Nephron progenitor cell (in vitro differentiated cells): ENCODE data around the gene PI4K2A.
A peak's percentile ranks its signal among the peaks of the same experiment; 100 is the strongest.

Experiments used
- DNase-seq: peaks from one replicate; pipeline ENCODE4 v3.0.0; 2021
- H3K27ac Mint-ChIP-seq: 2 replicates; pipeline ENCODE4 v1.8.0; 2021; ENCODE audit warnings: mild to moderate bottlenecking, moderate library complexity, mixed read lengths
- H3K27me3 Mint-ChIP-seq: 2 replicates; pipeline ENCODE4 v1.8.0; 2021; ENCODE audit warnings: mild to moderate bottlenecking, low read depth, mixed read lengths; ENCODE audit not compliant: poor library complexity
- H3K36me3 Mint-ChIP-seq: 2 replicates; pipeline ENCODE4 v1.8.0; 2021; ENCODE audit warnings: low read depth, mixed read lengths
- H3K4me1 Mint-ChIP-seq: 2 replicates; pipeline ENCODE4 v1.8.0; 2021; ENCODE audit warnings: mixed read lengths
- H3K4me3 Mint-ChIP-seq: 2 replicates; pipeline ENCODE4 v1.8.0; 2021; ENCODE audit warnings: mild to moderate bottlenecking, moderate library complexity, mixed read lengths
- H3K9me3 Mint-ChIP-seq: 2 replicates; pipeline ENCODE4 v1.8.0; 2021; ENCODE audit warnings: mild to moderate bottlenecking, moderate library complexity, mixed read lengths
- TF ChIP-seq, protein P1 (sequence below): fragments of 200-600 bp; sonication (generic); IDR thresholded peaks from 2 replicates; pipeline ENCODE4 v1.5.0; 2021; ENCODE audit warnings: antibody characterized with exemption

Gene PI4K2A

DNA sequence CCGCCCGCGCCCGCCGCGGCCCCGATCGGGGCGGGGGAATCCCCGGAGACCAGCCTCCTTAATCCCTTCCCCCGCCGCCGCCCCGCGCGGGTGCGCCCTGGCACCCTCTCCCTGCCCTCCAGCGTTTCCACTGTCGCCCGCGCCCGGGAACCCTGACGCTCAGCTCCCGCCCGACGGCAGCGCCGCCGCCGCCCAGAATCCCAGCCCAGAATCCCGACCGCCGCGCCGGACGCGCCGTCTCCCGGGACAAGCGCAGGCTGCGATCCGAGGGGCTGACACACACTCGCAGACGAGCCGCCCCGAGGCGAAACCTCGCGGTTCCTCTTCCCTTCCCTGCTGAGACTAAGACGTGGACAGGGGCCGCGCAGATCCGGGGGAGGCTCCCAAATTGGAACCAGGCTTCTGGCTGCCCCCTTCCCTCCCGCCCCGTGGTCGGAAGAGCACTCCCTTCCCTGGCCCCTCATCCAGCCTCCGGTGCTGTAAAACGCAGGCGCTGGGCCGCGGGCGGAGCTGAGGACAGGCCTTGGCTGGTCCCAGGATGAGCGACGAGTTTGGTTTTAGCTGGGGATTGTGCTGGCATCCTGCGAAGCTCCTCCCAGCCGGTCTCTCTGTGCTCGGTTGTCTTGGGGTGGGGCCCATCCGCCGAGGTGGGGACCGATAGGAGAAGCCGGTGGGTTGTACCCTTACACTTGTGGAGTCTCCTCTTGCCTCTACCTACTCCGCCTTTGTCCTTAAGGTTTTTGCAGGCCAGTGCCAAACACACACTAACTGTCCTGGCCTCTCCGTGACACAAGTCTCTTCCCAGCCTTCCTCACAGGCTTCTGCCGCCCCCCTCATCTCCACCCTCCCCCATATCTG lies 74.2 kb downstream of the PI4K2A start:
- no peaks in the 10 kb centered on the region for H3K9me3 Mint-ChIP-seq
- H3K4me1 Mint-ChIP-seq = peaks cover 61% of the 10 kb centered on the region
- H3K27ac Mint-ChIP-seq = peak overlapping the region; percentile 66
- peak overlapping the region; percentile 97 for H3K4me3 Mint-ChIP-seq
- H3K27me3 Mint-ChIP-seq = peaks cover 15% of the 10 kb centered on the region
- peaks cover 29% of the 10 kb centered on the region for H3K36me3 Mint-ChIP-seq
- peak; percentile 69 for DNase-seq
- TF ChIP-seq, protein P1, sequence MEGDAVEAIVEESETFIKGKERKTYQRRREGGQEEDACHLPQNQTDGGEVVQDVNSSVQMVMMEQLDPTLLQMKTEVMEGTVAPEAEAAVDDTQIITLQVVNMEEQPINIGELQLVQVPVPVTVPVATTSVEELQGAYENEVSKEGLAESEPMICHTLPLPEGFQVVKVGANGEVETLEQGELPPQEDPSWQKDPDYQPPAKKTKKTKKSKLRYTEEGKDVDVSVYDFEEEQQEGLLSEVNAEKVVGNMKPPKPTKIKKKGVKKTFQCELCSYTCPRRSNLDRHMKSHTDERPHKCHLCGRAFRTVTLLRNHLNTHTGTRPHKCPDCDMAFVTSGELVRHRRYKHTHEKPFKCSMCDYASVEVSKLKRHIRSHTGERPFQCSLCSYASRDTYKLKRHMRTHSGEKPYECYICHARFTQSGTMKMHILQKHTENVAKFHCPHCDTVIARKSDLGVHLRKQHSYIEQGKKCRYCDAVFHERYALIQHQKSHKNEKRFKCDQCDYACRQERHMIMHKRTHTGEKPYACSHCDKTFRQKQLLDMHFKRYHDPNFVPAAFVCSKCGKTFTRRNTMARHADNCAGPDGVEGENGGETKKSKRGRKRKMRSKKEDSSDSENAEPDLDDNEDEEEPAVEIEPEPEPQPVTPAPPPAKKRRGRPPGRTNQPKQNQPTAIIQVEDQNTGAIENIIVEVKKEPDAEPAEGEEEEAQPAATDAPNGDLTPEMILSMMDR = no peak

DNA sequence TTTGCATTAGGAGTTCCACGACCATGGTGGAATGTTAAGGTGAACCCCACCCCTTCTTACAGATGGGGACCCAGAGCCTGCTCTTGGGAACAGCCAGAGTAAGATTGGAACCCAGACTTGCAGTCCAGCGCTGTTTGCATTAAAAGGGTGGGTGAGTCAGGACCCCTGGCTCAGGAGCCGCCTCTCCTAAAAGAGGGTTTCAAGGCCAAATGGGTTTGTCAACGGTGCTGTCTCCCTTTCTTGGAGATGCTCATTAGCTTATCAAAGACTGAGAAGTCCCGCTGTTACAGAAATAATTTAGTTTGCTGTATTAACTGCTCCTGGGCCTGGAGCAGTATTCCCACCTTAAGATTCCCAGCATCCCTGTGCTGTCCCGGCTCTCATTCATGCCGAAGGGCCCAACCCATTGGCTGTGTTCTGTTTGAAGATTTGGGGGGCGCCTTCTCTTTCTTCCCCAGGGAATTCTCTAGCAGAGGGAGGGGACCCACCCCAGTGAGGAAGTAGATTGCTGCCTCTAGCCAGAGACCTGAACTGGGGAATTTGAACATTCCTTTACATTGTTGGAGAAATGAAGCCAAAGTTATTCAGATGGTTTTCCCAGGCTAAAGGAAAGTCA lies 74.9 kb downstream of the PI4K2A start:
- Mint-ChIP-seq H3K36me3 (peaks cover 35% of the 10 kb centered on the region), H3K4me1 (peaks cover 62% of the 10 kb centered on the region), H3K27ac (peak overlapping the region; percentile 66), H3K4me3 (peak overlapping the region; percentile 97), H3K27me3 (peaks cover 15% of the 10 kb centered on the region), H3K9me3 (no peaks in the 10 kb centered on the region)
- TF ChIP-seq, protein P1 = no peak
- DNase-seq = no peak

DNA sequence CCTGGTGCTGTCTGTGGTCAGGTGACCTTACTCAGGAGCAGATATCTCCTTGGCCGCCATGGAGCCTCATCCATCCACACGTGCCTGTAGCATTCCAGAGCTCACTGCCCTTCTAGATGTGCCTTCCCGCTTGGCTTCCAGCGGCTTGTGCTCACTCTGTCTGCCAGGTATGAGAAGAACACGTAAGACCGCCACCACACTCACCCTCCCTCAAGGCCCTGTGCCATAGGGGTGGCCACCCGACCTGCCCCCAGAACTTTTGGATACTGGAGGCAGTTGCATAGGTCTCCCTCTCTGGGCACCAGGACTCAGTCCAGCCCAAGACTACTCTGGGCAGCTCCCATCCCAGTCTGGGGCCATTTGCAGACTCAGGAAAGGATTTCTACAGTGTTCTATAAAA lies 77.2 kb downstream of the PI4K2A start:
- Mint-ChIP-seq H3K36me3 (peaks cover 48% of the 10 kb centered on the region), H3K27me3 (peaks cover 9% of the 10 kb centered on the region), H3K4me3 (no peak overlapping the region), H3K4me1 (peaks cover 67% of the 10 kb centered on the region), H3K27ac (no peak overlapping the region), H3K9me3 (no peaks in the 10 kb centered on the region)
- TF ChIP-seq, protein P1 = no peak
- no peak for DNase-seq

DNA sequence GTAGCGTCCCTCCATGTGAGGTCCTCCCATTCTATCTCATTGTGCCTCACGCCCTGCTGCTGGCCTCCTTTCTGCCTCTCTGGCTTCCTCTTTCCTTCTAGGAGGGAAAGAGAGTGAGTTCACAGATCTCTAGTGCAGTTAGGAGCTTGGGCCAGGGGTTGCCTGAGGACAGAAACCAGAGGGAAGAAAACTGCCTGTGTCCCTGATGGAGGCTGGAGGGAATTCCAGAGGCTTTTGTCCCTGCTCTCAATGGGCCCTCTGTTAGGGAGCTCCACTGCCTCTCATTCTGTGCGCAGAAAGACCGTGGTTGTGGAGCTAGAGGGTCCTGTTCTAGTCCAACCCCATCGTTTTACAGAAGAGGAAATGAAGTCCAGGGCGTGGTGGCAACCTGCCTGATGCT lies 77.7 kb downstream of the PI4K2A start:
- TF ChIP-seq, protein P1 = no peak
- peaks cover 62% of the 10 kb centered on the region for H3K4me1 Mint-ChIP-seq
- no peak for DNase-seq
- H3K9me3 Mint-ChIP-seq = no peaks in the 10 kb centered on the region
- H3K4me3 Mint-ChIP-seq = peak overlapping the region; percentile 56
- peaks cover 7% of the 10 kb centered on the region for H3K27me3 Mint-ChIP-seq
- H3K27ac Mint-ChIP-seq = peak overlapping the region; percentile 9
- peaks cover 48% of the 10 kb centered on the region for H3K36me3 Mint-ChIP-seq

DNA sequence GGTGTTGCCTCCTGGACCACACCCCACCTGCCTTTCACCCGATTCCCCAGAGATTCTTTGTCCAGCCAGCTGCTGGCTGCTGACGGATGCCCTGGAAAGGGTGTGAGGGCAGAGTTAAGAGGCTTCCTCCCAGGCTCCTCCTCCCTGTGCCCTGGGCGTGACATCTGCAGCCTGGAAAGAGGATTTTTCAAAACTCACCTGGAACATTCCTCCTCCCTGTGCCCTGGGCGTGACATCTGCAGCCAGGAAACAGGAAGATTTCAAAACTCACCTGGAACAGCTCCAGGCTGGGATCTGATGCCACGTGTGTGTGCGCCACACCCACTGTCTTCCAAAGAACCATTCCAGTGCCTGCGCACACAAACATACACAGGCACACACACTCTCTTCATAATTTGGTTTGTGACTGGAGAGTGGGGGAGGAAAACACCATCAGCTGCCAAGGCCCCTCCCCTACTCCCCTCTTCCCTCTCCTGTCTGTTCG lies 78.2 kb downstream of the PI4K2A start:
- TF ChIP-seq, protein P1 = no peak
- Mint-ChIP-seq H3K27ac (peak overlapping the region; percentile 9), H3K4me3 (peak overlapping the region; percentile 13), H3K9me3 (no peaks in the 10 kb centered on the region), H3K27me3 (peaks cover 9% of the 10 kb centered on the region), H3K36me3 (peaks cover 48% of the 10 kb centered on the region), H3K4me1 (peaks cover 62% of the 10 kb centered on the region)
- no peak for DNase-seq
